Activated CD4-positive, alpha-beta T cell treated with anti-CD3 and anti-CD28 coated beads, Interleukin-2, amount 10 ng/mL, durations not matched to agents 7 days and 5 days (primary cell): ENCODE results near the gene ANKRD13A. TPM values are rescaled to one million over a fixed set of nuclear protein-coding genes. Genes with fewer than 3 reads are reported as not detected.
A peak's percentile ranks its signal among the peaks of the same experiment; 100 is the strongest.
"Not testable (repeated sequence)": the region's sequence is repeated elsewhere in the genome, so short reads cannot be mapped to it uniquely, and the experiment has no call there.

ENCODE experiments used
- CTCF ChIA-PET: fragments of 350-600 bp; sonication (Branson Sonifier 250); formaldehyde crosslinking; loops from one replicate; lab custom pipeline; 2021; ENCODE audit warnings: antibody characterized with exemption; lab: Charles Lee
- POLR2A ChIA-PET: fragments of 350-600 bp; sonication (Branson Sonifier 250); formaldehyde crosslinking; loops from one replicate; lab custom pipeline; 2021; ENCODE audit warnings: antibody characterized with exemption; lab: Charles Lee
- DNase-seq: peaks from one replicate; pipeline ENCODE4 v3.0.0-alpha.2; 2020
- H3K27ac Mint-ChIP-seq: one replicate; pipeline ENCODE4 v1.8.0; 2021; ENCODE audit warnings: mild to moderate bottlenecking, moderate library complexity, mixed read lengths
- H3K27me3 Mint-ChIP-seq: one replicate; pipeline ENCODE4 v1.8.0; 2021; ENCODE audit warnings: mixed read lengths
- H3K36me3 Mint-ChIP-seq: one replicate; pipeline ENCODE4 v1.8.0; 2021; ENCODE audit warnings: low read depth, mixed read lengths
- H3K4me1 Mint-ChIP-seq: one replicate; pipeline ENCODE4 v1.8.0; 2021; ENCODE audit warnings: mixed read lengths
- H3K4me3 Mint-ChIP-seq: one replicate; pipeline ENCODE4 v1.8.0; 2021; ENCODE audit warnings: mild to moderate bottlenecking, moderate library complexity, mixed read lengths
- H3K9me3 Mint-ChIP-seq: one replicate; pipeline ENCODE4 v1.8.0; 2021; ENCODE audit warnings: mixed read lengths
- total RNA-seq, 2 experiments: library from RNA; stranded (reverse); gene quantifications; one replicate each; pipeline ENCODE4 v1.2.3, GENCODE V29; 2021

ANKRD13A gene
- total RNA-seq, 2 experiments from 2014 or later, result 82.5 to 88.2 TPM

DNA sequence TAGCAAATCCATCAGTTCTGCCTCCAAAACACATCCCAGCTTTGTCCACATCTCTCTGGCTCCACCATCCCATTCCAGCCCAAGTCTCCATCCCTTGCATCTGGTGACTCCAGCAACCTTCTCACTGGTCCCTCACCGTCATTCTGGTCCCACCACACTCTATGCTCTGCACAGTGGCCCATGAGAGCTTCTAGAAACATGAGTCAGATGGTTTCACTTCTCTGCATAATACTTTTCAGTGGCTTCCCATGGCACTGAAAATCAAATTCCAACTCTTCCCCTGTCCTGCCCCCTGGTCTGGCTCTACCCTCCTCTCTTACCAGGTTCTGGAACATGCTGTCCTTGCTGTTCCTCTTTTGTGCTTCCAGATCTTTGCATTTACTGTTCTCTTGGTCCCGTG, 66.3 kb downstream of the ANKRD13A start:
- DNase-seq, result no peak
- no peak overlapping the region for H3K4me3 Mint-ChIP-seq
- no peaks in the 10 kb centered on the region for H3K27me3 Mint-ChIP-seq
- peaks cover 14% of the 10 kb centered on the region for H3K36me3 Mint-ChIP-seq
- H3K4me1 Mint-ChIP-seq, result peaks cover 14% of the 10 kb centered on the region
- peak overlapping the region; percentile 4 for H3K27ac Mint-ChIP-seq
- POLR2A ChIA-PET, result no interaction called here
- no peaks in the 10 kb centered on the region for H3K9me3 Mint-ChIP-seq
- CTCF ChIA-PET, result interaction anchor here (6.0 kb wide), 1 partner anchor 9 kb away, joined by 28 read pairs; no protein-coding TSS in a partner anchor

DNA sequence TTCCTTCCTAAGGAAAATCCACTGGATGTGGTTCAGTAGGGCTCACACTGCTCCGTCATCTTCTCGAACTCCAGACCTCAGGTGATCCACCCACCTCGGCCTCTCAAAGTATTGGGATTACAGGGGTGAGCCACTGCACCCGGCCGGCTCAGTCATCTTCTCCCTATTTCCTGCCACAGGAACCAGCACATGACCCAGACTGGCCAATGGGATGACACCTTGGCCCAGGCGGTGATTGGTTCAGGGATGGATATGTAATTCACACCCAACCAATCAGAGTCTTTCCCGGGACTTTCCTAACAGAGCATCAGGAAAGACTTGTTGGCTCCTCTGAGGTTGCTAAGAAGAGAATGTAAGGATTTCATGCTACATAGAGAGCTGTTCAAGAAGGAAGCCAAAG, 68.3 kb downstream of the ANKRD13A start:
- ChIA-PET POLR2A (no interaction called here), CTCF (no interaction called here)
- no peaks in the 10 kb centered on the region for H3K27me3 Mint-ChIP-seq
- H3K4me3 Mint-ChIP-seq, result no peak overlapping the region
- peaks cover 27% of the 10 kb centered on the region for H3K36me3 Mint-ChIP-seq
- H3K27ac Mint-ChIP-seq, result no peak overlapping the region
- peaks cover 25% of the 10 kb centered on the region for H3K4me1 Mint-ChIP-seq
- no peak for DNase-seq
- no peaks in the 10 kb centered on the region for H3K9me3 Mint-ChIP-seq

DNA sequence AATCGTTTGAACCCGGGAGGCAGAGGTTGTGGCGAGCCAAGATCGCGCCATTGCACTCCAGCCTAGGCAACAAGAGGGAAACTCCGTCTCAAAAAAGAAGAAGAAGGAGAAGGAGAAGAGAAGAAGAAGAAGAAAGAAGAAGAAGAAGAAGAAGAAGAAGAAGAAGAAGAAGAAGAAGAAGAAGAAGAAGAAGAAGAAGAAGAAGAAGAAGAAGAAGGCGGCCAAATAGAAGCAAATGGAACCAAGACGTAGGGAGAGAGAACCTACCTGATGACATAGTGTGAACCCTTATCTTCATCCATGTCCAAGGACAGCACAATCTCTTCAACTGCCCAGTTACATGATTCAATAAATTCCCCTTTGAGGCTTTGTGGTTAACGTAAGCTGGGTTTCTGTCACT, 68.9 kb downstream of the ANKRD13A start:
- H3K4me3 Mint-ChIP-seq, DNase-seq, H3K9me3 Mint-ChIP-seq, H3K27ac Mint-ChIP-seq, H3K27me3 Mint-ChIP-seq, POLR2A ChIA-PET: not testable (repeated sequence)
- CTCF ChIA-PET, result interaction anchor here (1.1 kb wide), 1 partner anchor 12 kb away, joined by 3 read pairs; no protein-coding TSS in a partner anchor
- Mint-ChIP-seq H3K4me1 (peaks cover 31% of the 10 kb centered on the region), H3K36me3 (peaks cover 30% of the 10 kb centered on the region)

DNA sequence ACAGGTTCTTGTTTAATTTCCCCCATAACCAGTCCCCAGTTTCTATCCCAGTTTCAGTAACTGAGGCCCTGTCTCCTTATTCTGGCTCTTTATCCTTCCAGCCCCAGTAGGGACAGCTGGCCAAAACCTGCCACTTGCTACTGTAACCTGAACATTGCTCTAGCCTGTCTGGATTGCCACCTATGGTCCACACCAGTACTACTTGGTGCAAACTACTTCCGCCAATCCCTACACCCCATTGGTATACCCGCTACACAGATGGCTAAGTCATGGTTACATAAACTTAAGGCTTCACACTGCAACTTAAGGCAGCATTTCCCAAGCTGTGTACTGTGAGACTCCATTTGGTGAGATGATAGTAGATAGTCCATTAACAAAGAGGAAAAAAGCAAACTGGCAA, 69.4 kb downstream of the ANKRD13A start:
- H3K4me3 Mint-ChIP-seq, result no peak overlapping the region
- no peak for DNase-seq
- POLR2A ChIA-PET, result no interaction called here
- H3K9me3 Mint-ChIP-seq, result no peaks in the 10 kb centered on the region
- H3K4me1 Mint-ChIP-seq, result peaks cover 36% of the 10 kb centered on the region
- CTCF ChIA-PET, result interaction anchor here (1.1 to 1.3 kb wide), 2 partner anchors 12 to 40 kb away, joined by 3 to 5 read pairs; no protein-coding TSS in a partner anchor
- H3K36me3 Mint-ChIP-seq, result peaks cover 31% of the 10 kb centered on the region
- no peak overlapping the region for H3K27ac Mint-ChIP-seq
- no peaks in the 10 kb centered on the region for H3K27me3 Mint-ChIP-seq

DNA sequence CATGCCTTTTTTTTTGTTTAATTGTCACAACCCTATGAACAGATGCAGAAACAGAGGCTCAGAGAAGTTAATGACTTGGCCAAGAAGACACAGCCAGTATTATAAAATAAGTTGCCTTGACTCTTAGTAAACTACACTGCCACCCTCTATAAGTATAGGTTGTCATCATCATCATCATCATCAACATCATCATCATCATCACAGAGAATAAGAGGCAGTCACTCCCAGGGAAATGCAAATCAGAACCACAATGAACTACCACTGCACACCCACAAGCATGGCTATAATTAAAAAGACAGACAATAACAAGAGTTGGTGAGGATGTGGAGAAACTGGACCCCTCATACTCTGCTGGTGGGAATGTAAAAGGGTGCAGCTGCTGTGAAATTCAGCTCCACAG, 72.3 kb downstream of the ANKRD13A start:
- peaks cover 48% of the 10 kb centered on the region for H3K4me1 Mint-ChIP-seq
- POLR2A ChIA-PET, result interaction anchor here (0.6 kb wide), 1 partner anchor 45 kb away, joined by 3 read pairs; no protein-coding TSS in a partner anchor
- H3K36me3 Mint-ChIP-seq, result peaks cover 23% of the 10 kb centered on the region
- DNase-seq, result no peak
- CTCF ChIA-PET, result no interaction called here
- no peak overlapping the region for H3K27ac Mint-ChIP-seq
- no peaks in the 10 kb centered on the region for H3K27me3 Mint-ChIP-seq
- H3K9me3 Mint-ChIP-seq, result no peaks in the 10 kb centered on the region
- peak overlapping the region; percentile 9 for H3K4me3 Mint-ChIP-seq

DNA sequence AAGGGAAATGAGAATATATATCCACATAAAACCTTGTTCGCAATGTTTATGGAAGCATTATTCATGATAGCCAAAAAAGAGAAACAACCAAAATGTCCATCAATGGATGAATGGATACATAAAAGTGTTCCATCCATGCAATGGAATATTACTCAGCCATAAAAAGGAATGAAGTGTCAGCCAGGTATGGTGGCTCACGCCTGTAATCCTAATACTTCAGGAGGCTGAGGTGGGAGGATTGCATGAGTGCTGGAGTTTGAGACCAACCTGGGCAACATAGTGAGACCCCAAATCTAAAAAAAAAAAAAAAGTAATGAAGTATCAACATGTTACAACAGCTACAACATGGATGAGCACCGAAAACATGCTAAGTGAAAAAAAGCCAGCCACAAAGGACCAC, 72.7 kb downstream of the ANKRD13A start:
- ChIA-PET POLR2A (no interaction called here), CTCF (interaction anchor here (1.9 to 4.6 kb wide), 2 partner anchors 9 to 16 kb away, joined by 7 to 28 read pairs; no protein-coding TSS in a partner anchor)
- peaks cover 50% of the 10 kb centered on the region for H3K4me1 Mint-ChIP-seq
- H3K36me3 Mint-ChIP-seq, result peaks cover 23% of the 10 kb centered on the region
- H3K9me3 Mint-ChIP-seq, result no peaks in the 10 kb centered on the region
- no peak for DNase-seq
- H3K27ac Mint-ChIP-seq, result no peak overlapping the region
- H3K27me3 Mint-ChIP-seq, result no peaks in the 10 kb centered on the region
- peak overlapping the region; percentile 84 for H3K4me3 Mint-ChIP-seq

DNA sequence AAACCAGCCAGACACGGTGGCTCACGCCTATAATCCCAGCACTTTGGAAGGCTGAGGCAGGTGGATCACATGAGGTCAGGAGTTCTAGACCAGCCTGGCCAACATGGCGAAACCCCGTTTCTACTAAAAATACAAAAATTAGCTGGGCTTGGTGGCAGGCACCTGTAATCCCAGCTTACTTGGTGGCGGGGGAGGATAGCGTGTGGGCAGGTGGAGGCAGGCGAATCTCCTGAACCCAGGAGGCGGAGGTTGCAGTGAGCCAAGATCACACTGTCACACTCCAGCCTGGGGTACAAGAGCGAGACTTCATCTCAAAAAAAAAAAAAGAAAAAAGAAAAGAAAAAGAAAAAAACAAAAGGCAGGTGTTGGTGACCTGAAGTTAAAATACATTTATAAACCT, 73.4 kb downstream of the ANKRD13A start:
- POLR2A ChIA-PET, H3K9me3 Mint-ChIP-seq, H3K27me3 Mint-ChIP-seq, DNase-seq: not testable (repeated sequence)
- CTCF ChIA-PET, result interaction anchor here (1.9 to 4.6 kb wide), 2 partner anchors 10 to 17 kb away, joined by 7 to 28 read pairs; no protein-coding TSS in a partner anchor
- Mint-ChIP-seq H3K4me3 (peak overlapping the region; percentile 84), H3K4me1 (peaks cover 54% of the 10 kb centered on the region), H3K36me3 (peaks cover 23% of the 10 kb centered on the region), H3K27ac (peak overlapping the region; percentile 97)

DNA sequence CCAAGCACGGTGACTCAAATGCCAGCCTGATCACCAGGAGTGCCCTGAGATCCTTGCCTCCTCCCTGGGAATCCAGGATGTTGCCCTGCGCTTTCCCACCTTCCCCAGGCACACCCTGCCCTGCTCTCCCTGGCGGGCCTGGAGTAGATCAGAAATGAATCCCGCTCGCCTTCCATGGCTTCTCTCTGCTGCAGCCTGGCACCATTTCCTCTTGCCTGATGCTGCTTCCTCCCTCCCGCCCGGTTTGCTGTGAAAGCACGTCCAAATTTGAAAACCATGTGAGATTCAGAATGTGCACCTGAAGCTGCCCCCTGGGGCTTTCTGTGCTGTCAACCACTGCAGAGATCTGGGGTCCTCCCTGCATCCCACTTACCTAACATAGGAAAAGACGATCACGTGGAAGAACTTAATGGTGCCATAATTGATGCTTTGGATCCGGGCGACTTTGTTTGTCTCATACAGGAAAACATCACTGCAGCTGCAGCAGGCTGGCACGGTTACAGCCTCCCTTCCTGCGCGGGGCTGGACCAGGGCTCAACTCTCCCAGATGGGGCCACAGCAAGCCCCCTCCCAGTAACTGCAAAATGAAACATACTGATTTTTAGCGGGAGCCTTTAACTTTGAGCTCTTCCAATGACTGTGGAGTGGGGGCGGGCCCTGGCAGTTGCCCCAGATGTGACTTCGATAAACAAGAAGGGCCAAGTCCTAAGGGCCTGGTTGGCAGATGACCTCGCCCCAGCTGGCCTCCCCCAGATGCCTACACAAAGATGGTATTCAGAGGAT, 74.0 kb downstream of the ANKRD13A start:
- H3K4me3 Mint-ChIP-seq, result peak overlapping the region; percentile 84
- H3K27me3 Mint-ChIP-seq, result no peaks in the 10 kb centered on the region
- CTCF ChIA-PET, result interaction anchor here (0.5 to 4.6 kb wide), 8 partner anchors 11 to 357 kb away, joined by 3 to 28 read pairs (median 4); no protein-coding TSS in a partner anchor
- H3K9me3 Mint-ChIP-seq, result no peaks in the 10 kb centered on the region
- POLR2A ChIA-PET, result no interaction called here
- peak; percentile 52 for DNase-seq
- H3K36me3 Mint-ChIP-seq, result peaks cover 23% of the 10 kb centered on the region
- H3K4me1 Mint-ChIP-seq, result peaks cover 57% of the 10 kb centered on the region
- peak overlapping the region; percentile 97 for H3K27ac Mint-ChIP-seq

DNA sequence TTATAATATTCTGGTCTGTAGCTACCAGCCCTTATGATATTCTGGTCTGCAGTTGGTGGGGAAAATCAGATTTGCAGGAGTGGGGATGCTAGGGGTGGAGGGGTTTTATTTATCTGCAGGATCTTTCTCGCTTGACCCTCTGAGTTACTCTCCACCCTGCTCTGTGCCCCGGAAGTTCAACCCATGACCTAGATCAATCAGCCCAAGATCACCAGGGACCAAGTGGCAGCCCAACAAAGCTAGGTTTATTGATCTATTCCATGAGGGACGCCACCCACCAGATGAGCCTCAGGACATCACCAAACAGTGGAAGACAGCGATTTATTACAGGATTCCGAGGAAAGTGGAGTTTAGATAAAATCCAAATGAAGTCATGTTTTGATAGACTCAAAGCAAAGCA, 74.9 kb downstream of the ANKRD13A start:
- Mint-ChIP-seq H3K4me3 (no peak overlapping the region), H3K36me3 (peaks cover 18% of the 10 kb centered on the region), H3K4me1 (peaks cover 62% of the 10 kb centered on the region), H3K9me3 (peaks cover 2% of the 10 kb centered on the region), H3K27ac (peak overlapping the region; percentile 76), H3K27me3 (no peaks in the 10 kb centered on the region)
- no peak for DNase-seq
- POLR2A ChIA-PET, result no interaction called here
- CTCF ChIA-PET, result interaction anchor here (0.5 to 4.6 kb wide), 9 partner anchors 11 to 357 kb away, joined by 3 to 28 read pairs (median 4); no protein-coding TSS in a partner anchor

DNA sequence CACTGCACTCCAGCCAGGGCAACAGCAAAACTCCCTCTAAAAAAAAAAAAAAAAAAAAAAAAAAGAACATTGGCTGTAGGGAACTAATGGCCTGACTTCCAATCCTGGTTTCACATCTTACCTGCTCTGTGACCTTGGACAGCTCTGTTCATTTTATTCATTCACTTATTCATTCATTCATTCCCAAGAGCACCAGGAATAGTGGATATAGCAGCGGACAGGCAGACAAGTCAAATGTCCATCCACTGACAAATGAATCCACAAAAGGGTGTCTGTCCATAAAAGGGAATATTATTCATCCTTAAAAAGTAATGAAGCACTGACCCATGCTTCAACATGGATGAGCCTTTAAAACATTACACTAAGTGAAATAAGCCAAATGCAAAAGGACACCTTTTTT, 76.7 kb downstream of the ANKRD13A start:
- no peak overlapping the region for H3K4me3 Mint-ChIP-seq
- ChIA-PET CTCF (interaction anchor here (0.6 to 4.6 kb wide), 2 partner anchors 13 to 191 kb away, joined by 3 to 28 read pairs; no protein-coding TSS in a partner anchor), POLR2A (interaction anchor here (0.7 kb wide), 1 partner anchor 111 kb away, joined by 3 read pairs; no protein-coding TSS in a partner anchor)
- H3K27me3 Mint-ChIP-seq, result no peaks in the 10 kb centered on the region
- H3K4me1 Mint-ChIP-seq, result peaks cover 76% of the 10 kb centered on the region
- H3K27ac Mint-ChIP-seq, result no peak overlapping the region
- peaks cover 21% of the 10 kb centered on the region for H3K36me3 Mint-ChIP-seq
- no peak for DNase-seq
- H3K9me3 Mint-ChIP-seq, result peaks cover 4% of the 10 kb centered on the region

DNA sequence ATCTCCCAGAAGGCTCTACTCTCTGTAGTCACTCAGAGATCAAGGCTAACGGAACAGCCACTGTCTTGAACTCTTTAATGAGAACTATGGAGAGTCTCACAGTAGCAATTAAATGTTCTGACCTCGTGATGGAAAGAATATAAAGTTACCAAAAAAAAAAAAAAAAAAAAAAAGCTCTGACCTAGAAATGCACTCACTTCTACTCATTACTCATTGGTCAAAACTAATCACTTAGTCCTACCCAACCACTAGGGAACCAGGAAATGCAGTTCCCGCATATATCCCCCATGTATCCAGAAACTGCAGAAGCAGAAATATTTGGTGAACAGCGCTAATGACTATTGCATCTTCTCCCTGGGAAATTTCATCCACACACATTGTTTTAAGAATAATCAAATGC, 78.6 kb downstream of the ANKRD13A start:
- peaks cover 1% of the 10 kb centered on the region for H3K27me3 Mint-ChIP-seq
- CTCF ChIA-PET, result interaction anchor here (1.5 kb wide), 1 partner anchor 13 kb away, joined by 4 read pairs; no protein-coding TSS in a partner anchor
- peak overlapping the region; percentile 100 for H3K27ac Mint-ChIP-seq
- peaks cover 4% of the 10 kb centered on the region for H3K9me3 Mint-ChIP-seq
- no peak overlapping the region for H3K4me3 Mint-ChIP-seq
- peaks cover 61% of the 10 kb centered on the region for H3K4me1 Mint-ChIP-seq
- DNase-seq, result no peak
- POLR2A ChIA-PET, result no interaction called here
- H3K36me3 Mint-ChIP-seq, result peaks cover 10% of the 10 kb centered on the region

DNA sequence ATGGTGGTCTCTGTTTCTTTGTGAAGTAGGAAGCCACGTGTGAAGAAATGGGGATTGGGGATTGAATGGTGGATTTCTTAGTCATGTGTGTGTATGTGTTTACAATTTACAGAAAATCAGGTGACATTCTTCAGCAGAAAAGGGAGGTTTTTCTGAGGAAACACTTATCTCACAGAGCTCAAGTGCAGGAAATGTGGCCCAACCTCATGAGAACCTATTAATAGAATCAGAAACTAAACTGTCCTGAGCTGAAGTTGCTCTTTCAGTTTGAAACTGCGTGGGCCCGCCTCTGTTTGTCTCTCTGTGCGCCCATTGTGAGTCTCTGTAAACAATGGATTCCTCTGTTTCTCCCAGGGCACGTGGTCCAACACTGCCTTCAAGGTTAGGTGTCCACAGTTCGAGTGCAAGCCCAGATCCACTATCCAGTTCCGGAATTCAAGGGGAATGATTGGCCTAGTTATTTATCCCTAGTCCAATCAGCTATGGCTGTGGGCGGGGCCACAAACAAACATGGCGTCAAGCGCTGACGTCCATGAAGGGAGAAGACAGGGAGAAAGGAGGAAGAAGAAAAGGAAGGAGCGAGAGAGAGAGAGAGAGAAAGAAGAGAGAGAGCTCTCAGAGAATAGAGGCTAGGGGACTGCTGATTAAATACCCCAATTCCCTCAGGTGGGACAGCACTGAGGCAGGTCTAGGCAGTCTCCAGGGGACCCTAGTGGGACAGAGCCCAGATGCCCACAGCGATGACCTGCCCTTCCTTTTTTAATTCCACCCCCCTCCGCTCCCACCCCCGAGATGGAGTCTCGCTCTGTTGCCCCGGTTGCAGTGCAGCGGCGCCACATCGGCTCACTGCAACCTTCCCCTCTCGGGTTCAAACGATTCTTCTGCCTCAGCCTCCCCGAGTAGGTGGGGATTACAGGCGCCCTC, 80.5 kb downstream of the ANKRD13A start:
- peak; percentile 87 for DNase-seq
- H3K27me3 Mint-ChIP-seq, result peaks cover 1% of the 10 kb centered on the region

More for the DNA sequence above, 80.5 kb downstream of the ANKRD13A start:
- Mint-ChIP-seq H3K9me3 (peaks cover 4% of the 10 kb centered on the region), H3K4me1 (peaks cover 41% of the 10 kb centered on the region), H3K27ac (peak overlapping the region; percentile 100), H3K36me3 (peaks cover 7% of the 10 kb centered on the region), H3K4me3 (peak overlapping the region; percentile 69)
- CTCF ChIA-PET, result interaction anchor here (0.7 to 1.0 kb wide), 5 partner anchors 12 to 559 kb away, joined by 3 to 6 read pairs (median 4); no protein-coding TSS in a partner anchor
- POLR2A ChIA-PET, result interaction anchor here (0.6 to 0.7 kb wide), 4 partner anchors 28 to 106 kb away, joined by 3 to 4 read pairs (median 4); no protein-coding TSS in a partner anchor
